Measurements from ENCODE around the gene SOX18.

SOX18 gene

DNA sequence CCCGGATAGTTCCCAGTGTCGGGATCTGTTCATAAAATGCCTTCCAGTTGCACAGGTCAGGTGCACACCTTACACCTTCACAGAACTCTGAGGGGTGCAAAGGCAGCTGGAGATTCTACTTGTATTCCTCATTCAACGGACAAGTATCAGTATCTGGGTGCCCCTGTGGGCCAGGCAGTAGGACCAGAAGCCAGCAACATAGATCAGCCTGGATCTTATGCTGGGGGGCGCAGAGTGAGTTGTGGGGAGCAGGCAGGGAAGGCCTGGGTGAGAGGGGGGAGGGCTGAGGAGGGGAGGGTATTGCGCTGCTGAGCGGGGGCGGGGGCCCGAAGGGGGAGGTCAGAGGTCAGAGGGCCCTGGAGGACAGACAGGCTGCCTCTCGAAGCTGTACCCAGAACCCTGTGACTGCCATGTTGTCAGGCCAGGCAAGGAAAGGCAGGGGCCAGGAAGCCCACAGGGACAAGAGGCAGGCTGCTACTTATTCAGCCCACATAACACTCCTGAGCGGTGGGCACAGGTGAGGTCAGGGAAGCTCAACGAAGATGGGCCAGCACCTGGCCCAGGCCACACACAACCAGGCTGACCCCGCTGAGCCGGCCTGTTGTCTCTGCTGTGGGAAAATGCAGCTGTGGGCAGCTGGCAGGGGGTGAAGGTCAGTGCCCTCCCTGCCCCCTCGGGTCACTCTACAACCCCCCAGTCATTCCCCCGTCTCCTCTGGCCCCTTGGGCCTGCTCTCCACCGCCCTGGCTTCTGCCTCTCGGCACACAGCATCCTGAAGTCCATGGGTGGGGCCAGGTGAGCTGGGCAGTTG is 31.6 kb upstream of the SOX18 start:
- DNase-seq (ENCODE audit: low read depth in 2 of 2), result no peak

DNA sequence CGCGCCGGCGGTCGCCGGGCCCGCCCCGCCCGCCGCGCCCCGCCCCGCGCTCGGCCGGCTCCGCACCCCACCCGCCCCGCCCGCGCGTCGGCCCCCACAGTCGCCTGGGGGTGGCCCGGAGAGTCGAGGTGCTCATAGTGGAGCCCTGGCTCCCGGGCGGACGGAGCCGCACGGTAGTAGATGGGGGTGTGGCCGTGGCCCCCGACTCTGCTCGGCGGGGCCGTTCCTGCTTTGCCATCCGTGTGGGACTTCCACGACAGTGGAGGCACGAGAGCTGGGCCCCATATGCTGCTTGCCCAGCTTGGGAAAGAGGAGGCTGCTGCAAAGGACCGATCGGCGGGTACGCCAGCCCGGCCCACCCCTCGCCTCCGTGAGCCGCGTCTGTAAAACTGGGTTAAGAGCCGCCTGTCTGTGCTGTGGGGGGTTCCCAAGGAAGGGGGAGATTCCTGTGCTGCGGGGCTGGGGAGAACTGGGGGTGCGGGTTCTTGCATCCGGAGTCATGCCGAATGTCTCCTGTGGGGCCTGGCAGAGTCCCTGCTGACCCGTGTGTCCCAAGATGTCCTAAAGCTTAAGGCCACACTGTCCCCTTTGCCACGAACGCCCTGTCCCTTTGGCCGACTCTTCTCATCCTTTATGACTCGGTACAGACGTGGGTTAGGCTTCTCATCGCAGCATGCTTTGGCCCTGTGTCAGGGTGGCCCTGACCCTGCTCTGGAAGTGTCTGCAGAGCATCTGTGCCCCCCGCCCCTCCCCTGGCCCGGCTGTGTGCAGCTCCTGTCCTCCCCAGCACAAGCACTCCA is 30.8 kb upstream of the SOX18 start, which contains the start of gene OPRL1:
Gene OPRL1 (plus strand): TSS at position 70 of the 800 bp plus-strand sequence. CDS start 12,639 bp downstream, outside the sequence.
- DNase-seq (ENCODE audit: low read depth in 2 of 2), result no peak

DNA sequence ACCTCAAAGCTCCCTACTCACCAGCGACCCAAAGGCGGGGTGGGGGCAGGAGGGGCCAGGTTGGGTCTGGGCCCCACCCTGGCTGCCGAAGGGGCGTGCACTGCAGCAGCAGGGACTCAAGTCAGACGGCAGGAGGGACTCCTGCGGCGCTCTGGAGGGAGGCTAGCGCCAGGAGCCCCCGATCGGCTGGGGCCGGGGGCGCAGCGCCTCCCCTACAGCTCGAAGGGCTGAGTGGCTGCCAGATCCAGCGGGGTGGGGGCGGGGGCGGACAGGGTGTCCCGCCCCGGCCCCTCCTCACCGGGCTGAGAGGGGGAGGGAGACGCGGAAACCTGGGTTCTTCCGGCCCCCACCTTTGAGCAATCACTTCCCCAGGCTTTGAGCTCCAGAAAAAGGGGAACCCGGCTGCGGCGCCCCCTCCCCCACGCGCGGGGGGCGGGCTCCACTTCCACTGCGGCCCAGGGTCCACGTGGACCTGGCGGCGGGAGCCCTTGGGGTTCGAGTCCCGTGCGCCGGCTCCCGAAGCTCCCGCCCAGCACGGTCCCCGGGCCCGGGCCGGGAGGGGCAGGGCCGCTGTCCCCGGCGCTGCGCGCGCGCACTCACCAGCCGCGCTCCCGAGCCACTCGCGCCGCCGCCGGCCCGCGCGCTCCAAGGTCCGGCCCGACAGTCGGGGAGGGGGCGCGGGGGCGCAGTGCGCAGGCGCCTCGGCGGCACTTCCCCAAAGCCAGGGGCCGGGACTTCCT is 30.0 kb upstream of the SOX18 start, which contains the start of gene RGS19:
Gene RGS19 (minus strand): TSS at position 246 of the 740 bp plus-strand sequence. CDS start 2,632 bp downstream, outside the sequence.
- DNase-seq (ENCODE audit: low read depth in 2 of 2), result peak in 1 of 2 donors; percentile 49

GRCh38 chr20:64078934-64079272 is 29.5 kb upstream of the SOX18 start:
- no peak for DNase-seq (ENCODE audit: low read depth in 2 of 2)

DNA sequence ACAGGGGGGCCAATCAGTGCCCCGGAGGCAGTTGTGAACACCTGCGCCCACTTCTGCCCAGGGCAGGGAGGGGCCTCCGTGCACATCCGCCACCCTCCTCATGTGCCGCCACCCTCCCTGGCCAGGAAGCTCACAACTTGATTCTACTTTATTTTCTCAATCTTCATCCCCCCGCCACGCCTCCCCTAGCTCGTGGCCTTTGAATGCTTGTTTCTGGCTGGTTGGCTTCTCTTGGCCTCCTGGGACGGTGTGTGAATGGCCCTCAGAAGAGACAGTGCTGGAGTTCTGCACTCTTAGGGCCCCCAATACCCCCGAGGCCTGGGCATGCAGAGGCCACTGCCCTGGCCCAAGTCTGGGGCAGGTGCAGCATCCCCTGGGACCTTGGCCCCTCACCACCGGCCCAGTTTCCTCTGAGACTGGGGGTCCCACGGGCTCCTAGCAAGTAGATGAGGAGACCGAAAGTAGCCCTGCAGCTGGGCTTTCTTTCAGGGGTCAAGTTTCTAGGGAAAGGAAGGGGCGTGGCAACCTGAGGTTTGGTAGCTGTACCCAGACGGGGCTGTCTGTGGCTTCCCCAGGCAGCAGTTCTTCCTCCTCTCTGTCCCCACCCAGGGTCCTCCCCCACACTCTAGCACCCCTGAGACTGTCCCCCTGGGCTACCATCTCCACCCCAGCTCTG is 28.6 kb upstream of the SOX18 start:
- peak in 1 of 2 donors; percentile 38 for DNase-seq (ENCODE audit: low read depth in 2 of 2)

- no peak for DNase-seq (ENCODE audit: low read depth in 2 of 2)
Observed at GRCh38 chr20:64077541-64077875, 28.1 kb upstream of the SOX18 start.

GRCh38 chr20:64077094-64077493 is 27.7 kb upstream of the SOX18 start:
- no peak for DNase-seq (ENCODE audit: low read depth in 2 of 2)

- no peak for DNase-seq (ENCODE audit: low read depth in 2 of 2)
Observed at GRCh38 chr20:64076061-64076997, 26.9 kb upstream of the SOX18 start.

DNA sequence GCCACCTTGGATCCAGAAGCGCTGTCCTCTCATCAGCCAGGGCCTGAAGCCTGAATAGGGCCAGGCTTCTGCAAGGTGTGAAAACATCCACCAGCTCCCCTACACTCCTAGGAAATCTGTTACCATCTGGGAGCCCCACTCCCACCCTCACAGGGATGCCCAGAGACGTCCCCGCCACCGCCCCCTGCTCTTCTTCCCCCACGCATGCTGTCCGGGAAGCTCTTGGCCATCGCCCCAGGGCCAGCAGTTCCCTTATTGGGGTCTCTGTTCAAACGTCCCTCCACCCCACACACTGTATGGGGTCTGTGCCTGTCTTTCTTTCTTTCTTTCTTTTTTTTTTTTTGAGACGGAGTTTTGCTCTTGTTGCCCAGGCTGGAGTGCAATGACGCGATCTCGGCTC is 26.1 kb upstream of the SOX18 start:
- no peak for DNase-seq (ENCODE audit: low read depth in 2 of 2)

DNA sequence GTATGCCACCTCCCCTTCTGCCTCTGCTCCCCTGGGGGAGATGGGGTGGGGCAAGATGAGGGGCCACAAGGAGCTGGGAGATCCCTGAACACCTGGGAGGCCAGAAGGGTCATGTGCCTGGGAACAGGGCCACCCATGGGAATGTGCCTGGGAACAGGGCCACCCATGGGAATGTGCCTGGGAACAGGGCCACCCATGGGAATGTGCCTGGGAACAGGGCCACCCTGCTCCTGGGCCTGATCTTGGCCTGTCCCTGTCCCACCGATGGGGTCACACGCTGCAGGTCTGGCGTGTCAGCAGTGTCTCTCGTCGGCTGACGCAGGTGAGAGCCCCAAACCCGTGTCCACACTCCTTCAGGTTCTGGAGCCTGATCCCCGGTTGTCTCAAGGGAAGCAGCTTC is 25.5 kb upstream of the SOX18 start:
- no peak for DNase-seq (ENCODE audit: low read depth in 2 of 2)

- no peak for DNase-seq (ENCODE audit: low read depth in 2 of 2)
Observed at GRCh38 chr20:64074184-64074789, 24.8 kb upstream of the SOX18 start.

DNA sequence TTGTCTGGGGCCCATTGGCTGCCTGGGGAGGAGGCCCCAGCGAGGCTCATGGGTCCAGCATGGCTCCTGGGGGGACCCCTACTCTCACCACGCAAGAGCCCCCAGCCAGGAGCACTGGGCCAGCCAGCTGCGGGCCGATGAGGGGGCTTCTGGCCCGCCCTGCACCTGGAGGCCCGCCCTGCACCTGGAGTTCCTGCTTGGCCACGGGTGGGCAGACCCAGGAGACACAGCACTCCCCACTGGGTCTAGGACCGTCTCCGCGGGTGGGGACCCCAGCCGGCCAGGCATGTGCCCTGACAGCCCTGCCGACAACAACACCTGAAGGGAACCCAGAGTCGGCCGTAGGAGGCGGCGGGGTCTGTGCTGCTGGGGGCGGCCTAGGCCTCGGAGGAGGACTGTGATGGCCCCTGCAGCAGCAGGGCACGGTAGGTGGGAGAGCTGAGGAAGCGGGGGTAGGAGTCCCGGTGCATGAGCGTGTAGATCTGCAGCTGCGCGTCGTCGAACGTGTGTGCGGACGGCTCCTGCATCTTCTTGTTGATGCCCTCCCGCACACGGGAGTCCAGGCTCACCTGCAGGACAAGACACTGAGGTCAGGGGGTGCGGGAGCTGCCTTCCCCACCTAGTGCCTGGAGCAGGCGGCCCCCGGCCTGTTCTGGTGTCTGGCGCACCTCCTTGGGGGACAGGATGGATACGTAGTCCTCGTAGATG is 24.2 kb upstream of the SOX18 start:
- DNase-seq (ENCODE audit: low read depth in 2 of 2), result no peak

- no peak for DNase-seq (ENCODE audit: low read depth in 2 of 2)
Observed at GRCh38 chr20:64072498-64073063, 23.1 kb upstream of the SOX18 start.

DNA sequence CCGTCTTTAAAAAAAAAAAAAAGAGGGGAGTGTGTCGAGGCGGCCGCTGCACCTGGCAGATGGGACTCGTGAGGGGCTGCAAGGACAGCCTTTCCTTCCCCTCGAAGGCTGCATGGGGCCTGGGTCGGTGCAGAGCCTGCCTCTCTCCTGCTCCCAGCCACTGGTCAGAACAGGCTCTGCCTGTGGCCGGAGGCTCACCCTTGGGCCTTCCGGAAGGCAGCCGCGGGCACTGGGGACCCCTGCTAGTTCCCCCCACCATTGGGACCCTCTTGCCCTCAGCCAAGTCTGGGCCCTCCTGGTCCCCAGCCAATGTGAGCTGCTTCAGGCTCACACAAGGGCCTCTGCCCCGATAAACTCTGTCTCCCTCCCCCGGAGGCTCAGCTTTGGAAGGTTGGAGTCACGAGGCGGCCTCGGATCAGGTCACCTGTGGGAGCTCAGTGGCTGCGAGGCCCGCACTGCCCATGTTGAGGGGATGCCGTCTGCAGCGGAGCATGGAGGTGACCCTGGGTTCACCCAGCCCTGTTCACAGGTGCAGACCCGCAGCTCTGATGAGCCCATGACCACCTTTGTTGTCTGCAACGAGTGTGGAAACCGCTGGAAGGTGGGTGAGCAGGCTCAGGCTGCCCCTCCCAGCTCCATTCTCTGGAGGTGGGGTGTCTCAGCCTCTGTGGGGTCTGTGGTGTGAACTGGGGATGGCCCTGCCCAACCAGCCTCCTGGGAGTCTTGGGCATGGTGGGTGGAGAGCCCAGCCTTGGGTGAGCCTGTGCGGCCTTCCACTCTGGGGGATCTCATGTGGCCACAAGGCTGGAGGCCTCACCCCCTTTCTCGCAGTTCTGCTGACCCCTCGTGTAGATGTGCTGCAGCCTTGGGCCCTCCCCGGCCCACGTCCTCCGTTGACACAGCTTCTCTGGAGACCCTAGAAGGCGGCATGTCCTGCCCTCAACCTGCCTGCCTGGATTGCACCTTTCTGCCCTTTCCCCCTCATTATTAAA is 22.2 kb upstream of the SOX18 start:
- no peak for DNase-seq (ENCODE audit: low read depth in 2 of 2)

GRCh38 chr20:64070244-64070993 is 21.0 kb upstream of the SOX18 start:
- no peak for DNase-seq (ENCODE audit: low read depth in 2 of 2)

DNA sequence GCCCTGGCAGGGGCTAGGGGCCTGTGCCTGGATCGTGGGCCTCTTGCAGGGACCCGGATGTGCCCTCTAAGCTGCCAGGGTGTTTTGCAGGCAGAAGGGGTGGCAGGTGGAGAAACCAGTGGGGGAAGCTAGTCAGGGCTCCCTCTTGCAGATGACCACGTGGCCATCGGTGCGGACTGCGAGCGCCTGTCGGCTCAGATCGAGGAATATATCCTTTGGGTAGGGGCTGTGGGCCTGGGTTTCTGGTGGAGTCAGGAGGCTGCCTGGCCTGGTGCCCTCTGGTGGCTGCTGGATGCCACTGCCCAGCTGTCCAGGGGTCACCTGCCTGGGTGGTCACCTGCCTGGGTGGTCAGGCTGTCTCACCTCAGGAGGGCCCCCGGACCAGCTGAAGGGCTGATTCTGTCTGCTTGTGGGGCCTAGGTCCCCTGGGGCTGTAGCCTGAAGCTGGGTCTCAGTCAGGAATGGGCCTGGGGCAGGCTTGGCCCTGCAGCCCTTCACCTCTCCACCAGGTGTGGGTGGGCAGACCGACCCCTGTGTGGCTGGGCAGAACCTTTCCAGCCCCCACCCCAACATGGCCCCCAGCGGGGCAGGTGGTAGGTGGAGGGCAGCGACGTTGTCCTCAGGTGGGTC is 20.3 kb upstream of the SOX18 start:
- DNase-seq (ENCODE audit: low read depth in 2 of 2), result no peak

GRCh38 chr20:64069209-64069613 is 19.8 kb upstream of the SOX18 start:
- DNase-seq (ENCODE audit: low read depth in 2 of 2), result no peak

Data from stimulated activated CD4-positive, alpha-beta T cell treated with anti-CD3 and anti-CD28 coated beads, Interleukin-15, amount 100 ng/mL, for 48 hours (primary cell).